Spleen (tissue), 7 donors: ENCODE results near the gene OS9.

ENCODE experiments used
- POLR2A ChIP-seq, 3 donors: fragments of 450-650 bp; IDR thresholded peaks; one replicate each; pipeline ENCODE4 v1.5.1; 2017; ENCODE audit warnings: antibody characterized with exemption in 3 of 3, mild to moderate bottlenecking in 1 of 3
- POLR2AphosphoS5 ChIP-seq, 3 donors: sonication (generic); formaldehyde crosslinking; IDR thresholded peaks; one replicate each; pipeline ENCODE4 v1.5.1; 2017; ENCODE audit warnings: antibody characterized with exemption in 3 of 3
- TF ChIP-seq, protein P1 (sequence below), 11 experiments: fragments of 200-600 bp in 7 of 11; fragments of 450-650 bp in 4 of 11; sonication (generic) in 4 of 11; IDR thresholded peaks in 8 of 11; conservative IDR thresholded peaks in 3 of 11; 1 replicate in 7 of 11; 2 replicates in 4 of 11; pipeline versions ENCODE4 v1.4.0 to v1.8.0; 2016 to 2021; ENCODE audit warnings: antibody characterized with exemption in 11 of 11, inconsistent platforms in 4 of 11, mild to moderate bottlenecking in 1 of 11
- donor health status: DM: no; HTN: no; CAD: no; lungs with moderate emphysema.
- donor health status: DM: no; HTN: no; CAD: no.
- donor health status: DM: no; HTN: no; CAD: no.

- TF ChIP-seq, protein P1, sequence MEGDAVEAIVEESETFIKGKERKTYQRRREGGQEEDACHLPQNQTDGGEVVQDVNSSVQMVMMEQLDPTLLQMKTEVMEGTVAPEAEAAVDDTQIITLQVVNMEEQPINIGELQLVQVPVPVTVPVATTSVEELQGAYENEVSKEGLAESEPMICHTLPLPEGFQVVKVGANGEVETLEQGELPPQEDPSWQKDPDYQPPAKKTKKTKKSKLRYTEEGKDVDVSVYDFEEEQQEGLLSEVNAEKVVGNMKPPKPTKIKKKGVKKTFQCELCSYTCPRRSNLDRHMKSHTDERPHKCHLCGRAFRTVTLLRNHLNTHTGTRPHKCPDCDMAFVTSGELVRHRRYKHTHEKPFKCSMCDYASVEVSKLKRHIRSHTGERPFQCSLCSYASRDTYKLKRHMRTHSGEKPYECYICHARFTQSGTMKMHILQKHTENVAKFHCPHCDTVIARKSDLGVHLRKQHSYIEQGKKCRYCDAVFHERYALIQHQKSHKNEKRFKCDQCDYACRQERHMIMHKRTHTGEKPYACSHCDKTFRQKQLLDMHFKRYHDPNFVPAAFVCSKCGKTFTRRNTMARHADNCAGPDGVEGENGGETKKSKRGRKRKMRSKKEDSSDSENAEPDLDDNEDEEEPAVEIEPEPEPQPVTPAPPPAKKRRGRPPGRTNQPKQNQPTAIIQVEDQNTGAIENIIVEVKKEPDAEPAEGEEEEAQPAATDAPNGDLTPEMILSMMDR (IDR thresholded peaks at IDR 0.05 in 8 of 11, conservative IDR thresholded peaks at IDR 0.05 in 3 of 11) = no peak
- TF ChIP-seq POLR2A (IDR thresholded peaks at IDR 0.05) (no peak), POLR2AphosphoS5 (IDR thresholded peaks at IDR 0.05) (no peak)
These were observed 36.2 kb upstream of the OS9 start for GRCh38 chr12:57657744-57658143.
